Measurements from ENCODE around the gene ANKRD34C.

The ANKRD34C gene

DNA sequence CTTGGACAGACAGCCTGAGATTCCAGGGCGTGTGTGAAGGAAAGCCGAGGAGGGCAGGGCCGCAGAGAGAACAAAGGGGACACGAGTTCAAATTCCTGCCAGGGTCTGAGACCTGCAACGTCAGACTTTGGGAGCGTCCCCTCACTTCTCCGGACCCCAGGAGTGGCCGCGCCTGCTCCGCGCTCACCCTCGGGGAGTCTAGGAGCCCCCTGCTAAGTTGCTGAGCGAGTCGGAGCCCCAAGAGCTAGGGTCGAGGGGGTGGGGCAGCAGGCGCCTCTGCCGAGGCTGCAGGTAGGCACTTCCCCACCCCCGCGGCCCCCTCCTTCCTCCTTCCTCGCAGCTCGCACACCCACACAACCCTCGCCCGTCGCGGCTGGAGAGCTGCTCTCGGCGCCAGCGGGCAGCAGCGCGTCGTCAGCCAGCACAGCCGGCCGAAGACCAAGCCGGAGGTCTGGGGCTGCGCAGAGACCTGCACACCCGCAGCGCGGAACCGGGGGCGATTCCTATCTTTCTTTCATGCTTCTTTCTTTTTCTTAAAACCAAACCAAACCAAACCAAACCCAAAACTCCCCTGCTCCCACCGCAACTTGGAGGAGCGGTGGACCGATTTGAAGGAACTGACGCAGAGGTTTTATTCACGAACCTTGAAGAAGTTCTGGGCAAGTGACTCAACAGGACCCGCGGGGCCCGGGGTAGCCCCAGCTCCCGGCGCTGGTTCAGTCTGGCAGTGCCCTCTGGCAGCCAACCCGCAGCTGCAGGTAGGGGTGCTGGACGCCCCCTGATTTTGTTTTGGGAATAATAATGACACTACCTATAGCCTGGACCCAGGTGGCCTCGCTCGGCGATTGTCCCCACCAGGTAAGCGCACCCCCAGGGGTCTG lies at the start of gene ANKRD34C:
TSS of gene ANKRD34C (plus strand) at position 352 of the 881 bp plus-strand sequence. CDS start 10,563 bp downstream, outside the sequence.
- DNase-seq (ENCODE audit: low read depth in 2 of 2): no peak

DNA sequence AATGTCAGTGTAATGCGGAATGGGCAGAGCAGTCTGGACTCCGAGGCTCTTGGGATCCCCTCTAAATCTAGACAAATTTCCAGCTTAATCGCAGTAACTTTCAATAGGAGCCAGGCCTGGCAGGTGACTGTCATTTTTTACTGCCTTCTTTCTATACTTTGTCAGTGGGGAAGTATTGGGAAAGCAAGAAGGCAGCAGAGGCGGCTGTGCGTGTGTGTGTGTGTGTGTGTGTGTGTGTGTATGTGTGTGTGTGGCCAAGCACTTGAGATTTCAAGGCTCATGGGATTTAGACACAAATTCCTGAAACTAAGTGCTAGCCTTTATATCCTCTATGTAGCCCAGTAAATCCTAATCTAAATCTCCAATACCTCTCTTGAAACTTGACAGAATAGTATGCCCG lies 49.3 kb upstream of the ANKRD34C start:
- no peak for DNase-seq (ENCODE audit: low read depth in 2 of 2)

DNA sequence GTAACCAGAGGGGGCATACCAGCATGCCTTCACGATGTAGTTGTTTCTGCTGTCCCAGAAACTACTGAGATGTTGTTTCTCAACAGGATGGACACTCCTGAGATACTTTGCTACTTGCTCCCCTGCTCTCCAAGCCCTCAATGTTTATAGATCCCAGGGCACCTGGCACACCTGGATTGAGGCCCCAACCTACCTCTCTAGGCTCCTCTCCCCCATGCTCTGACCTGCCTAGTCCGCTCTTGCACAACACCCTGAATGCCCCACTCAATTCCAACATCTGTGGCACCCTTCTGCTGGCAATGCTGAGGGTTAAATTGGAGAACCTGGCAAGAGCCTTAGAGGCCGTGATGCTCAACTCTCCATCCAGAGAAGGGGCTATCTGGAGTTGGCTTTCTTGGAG lies 42.5 kb upstream of the ANKRD34C start:
- DNase-seq (ENCODE audit: low read depth in 2 of 2): no peak

DNA sequence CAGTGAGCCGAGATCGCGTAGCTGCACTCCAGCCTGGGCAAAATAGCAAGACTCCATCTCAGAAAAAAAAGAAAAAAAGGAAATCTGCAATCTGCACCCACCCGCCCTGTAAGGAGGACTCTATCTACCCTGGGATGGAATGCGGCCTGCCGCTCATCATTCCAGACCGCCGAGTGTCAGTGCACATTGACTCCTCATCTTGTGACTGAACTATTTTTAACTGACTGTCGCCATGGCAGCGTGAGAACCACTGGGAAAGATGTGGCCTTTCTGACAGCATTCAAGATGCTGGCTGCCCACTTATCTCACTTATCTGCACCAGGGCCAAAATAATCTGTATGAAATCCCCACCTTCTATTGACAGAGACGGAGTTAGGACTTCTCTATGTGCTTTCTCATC lies 38.8 kb upstream of the ANKRD34C start:
- DNase-seq (ENCODE audit: low read depth in 2 of 2): no peak

DNA sequence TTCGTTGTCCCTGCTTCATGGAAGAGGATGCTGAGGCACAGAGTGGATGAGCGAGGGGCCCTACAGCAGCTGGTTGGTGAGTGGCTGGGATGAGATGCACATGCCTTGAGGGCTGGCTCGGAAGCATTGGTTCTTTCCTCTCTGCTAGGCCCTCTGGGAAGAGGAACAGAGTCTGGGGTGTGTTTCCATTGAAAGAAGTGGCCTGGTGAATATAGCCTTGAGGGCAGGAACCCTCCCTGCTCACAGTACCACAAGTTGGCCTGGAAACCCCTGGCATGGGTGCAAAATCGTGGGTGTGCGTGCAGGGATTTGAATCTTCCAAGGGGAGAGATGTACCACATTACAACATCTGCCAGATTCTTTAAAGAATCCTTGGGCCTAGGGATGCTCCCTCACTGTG lies 37.6 kb upstream of the ANKRD34C start:
- DNase-seq (ENCODE audit: low read depth in 2 of 2): no peak

DNA sequence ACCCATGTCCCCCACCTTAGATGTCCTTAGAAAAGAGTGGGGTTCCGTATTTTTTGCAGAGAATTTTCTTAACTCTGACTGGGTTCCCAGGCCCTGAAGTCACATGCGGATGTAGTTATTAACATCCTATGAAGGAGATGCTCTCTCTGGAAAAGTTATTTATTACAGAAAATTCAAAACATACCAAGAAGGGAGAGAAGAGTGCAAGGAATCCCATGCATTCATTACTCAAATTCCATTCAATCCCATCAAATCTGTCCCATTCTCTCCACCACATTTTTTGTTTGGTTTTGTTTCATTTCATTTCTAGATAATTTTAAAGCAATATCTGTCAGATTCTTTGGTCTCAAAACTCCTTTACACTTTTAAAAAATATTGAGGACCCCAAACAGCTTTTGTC lies 34.3 kb upstream of the ANKRD34C start:
- DNase-seq (ENCODE audit: low read depth in 2 of 2): no peak

DNA sequence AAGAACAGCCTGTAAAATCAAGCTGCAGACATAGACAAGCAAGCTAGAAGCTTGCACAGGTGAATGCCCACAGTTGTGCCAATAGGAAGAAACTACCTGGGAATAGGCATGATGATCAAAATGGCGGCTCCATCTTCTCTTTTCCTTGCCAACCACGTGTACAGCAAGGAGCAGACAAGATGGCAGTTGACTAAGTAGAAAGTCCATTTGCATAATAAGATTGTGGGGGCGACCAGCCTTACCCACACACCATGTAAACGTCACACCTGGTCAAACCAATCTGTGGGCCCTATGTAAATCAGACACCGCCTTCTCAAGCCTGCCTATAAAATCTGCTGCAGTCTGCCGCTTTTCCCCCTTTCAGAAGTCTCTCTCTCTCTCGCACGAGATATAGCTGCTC lies 25.1 kb upstream of the ANKRD34C start:
- DNase-seq (ENCODE audit: low read depth in 2 of 2): no peak

DNA sequence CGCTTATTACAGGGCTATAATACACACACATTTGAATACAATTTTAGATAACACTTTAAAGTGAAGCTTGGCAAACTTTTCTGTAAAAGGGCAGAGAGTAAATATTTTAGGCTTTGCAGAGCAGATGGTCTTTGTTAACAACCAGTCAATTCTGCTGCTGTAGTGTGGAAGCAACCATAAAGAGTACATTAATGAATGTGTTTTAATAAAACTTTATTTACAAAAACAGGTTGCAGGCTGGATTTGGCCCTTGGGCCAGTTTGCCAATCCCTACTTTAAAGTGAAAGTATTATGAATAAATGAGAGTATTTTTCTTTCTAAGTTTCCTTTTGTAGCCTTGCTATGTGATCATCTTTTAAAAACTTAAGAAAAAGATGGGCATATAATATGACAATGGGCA lies 20.7 kb upstream of the ANKRD34C start:
- no peak for DNase-seq (ENCODE audit: low read depth in 2 of 2)

DNA sequence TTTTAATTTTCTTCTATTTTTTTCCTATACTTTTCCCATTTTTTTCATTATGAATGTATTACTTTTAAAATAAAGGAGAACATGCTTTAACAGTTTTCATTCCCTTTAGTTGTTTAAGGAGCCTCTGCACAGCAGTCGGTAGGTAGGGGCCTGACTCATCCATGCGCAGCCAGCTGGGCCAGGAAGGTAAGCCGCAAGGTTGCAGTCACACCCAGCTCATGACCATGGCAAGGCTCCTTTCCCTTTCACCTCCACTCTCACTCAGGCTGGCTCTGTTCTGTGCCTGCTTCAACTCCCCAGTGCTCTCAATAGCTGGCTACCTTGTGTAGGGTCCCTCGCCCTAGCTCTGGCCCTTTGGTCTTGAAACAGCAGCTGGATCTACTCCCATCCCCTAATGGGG lies 17.4 kb upstream of the ANKRD34C start:
- DNase-seq (ENCODE audit: low read depth in 2 of 2): no peak

DNA sequence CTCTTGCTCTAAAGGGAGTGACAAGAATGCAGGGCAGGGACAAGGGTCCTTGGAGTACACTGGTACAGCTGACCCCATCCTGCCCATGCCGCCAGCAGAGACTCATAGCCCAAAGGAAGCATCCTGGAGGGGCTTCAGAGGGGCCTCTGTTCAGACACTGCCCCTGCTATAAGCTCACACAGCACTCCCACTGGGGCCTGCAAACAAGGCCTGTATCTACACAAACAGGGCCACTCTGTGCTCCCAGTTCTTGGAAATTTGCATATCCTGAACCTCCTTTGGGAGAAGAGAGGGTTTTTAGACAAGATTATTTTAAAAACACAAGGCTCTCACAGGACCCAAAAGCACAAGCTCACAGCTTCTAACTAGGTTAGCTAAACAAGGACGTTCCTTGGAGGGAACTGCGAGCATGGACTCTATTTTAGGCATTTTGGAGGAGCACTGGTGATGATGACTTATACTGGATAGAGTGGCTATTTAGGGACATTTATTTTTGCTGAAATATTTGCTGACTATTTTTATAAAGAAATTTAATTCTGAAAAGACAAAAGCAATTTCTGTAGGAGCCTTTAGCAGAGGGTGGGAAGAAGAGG lies 16.4 kb upstream of the ANKRD34C start:
- DNase-seq (ENCODE audit: low read depth in 2 of 2): no peak

DNA sequence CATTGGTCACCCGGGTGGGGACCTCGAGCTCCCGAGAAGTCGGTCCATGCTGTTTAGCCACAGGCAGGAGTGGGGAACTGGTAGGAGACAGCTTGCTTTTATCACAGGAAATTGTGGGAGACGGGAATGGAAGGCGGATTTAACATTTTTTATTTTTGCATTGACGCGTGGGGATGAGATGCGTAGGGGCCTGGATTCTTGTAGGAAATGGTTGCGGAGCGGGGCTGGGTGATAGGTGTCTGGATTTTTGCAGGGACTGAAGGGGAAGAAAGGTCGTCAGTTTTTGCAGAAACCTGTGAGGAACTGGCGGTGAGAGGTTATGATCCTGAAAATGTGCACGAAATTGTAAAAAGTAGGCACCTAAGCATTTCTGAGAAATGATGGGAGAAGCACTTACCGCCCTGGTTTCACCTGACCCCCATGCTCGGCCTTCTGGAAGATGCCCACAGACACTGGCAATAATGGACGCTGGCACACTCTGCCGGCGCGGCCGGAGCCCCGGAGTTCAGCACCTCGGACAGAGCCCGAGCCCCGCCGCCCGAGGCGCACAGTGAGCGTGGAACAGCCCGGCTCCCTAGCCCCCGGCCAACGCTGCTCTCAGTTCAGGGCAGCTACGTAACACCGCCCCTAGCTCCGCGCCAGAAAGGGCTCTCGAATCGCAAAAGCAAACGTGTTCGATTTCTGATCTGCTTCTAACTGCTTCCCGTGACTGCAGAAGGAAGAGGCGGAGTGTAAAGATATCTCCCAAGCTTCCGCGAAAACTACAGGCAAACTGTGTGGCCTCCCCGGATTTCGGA lies 928 bp downstream of the ANKRD34C start:
- DNase-seq (ENCODE audit: low read depth in 2 of 2): no peak

DNA sequence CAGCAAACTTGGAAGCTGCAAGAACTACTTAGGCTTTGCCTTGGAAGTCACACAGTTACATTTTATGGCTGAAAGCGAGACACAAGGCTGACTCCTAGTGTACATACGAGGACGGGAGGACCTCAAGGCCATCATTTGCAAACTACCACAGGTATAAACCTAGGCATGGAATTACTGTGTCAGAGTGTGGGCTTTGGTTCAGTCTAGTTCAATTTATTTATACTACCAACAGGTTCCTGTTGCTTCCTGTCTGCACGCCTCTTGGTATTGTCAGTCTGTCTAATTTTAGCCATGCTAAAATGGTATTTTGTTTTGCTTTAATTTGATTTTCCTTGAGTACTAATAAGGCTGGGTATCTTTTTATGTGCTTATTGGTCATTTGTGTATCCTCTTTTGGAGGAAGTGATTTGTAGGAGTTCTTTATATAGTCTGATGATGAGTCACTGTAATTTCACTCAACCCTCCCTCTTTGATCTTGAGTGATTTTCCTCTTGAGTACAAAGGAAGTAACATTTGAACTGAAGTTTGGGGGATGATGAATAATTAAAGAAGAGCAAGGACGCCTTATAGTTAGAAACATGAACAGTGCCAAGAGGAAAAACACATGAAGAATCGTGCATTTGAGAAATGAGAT lies 8.2 kb downstream of the ANKRD34C start:
- DNase-seq (ENCODE audit: low read depth in 2 of 2): no peak

DNA sequence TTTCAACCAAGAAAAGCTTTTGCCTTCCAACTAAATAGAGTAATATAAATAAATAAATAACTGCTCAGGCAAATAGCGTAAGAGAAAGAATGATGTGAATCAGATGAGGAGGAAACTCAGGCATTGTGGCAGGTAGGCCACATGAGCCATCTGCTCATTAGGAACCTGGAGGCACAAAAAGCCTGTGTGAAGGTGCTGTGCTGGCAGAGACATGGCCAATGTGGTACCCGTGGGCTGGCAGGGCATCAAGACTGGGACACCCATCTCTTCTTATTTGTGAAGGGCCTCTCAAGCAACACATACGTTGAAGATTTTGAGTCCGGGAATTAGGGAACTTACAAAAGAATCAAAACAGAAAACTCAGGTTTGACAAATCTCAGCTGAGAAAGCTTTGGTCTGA lies 9.5 kb downstream of the ANKRD34C start:
- DNase-seq (ENCODE audit: low read depth in 2 of 2): no peak

DNA sequence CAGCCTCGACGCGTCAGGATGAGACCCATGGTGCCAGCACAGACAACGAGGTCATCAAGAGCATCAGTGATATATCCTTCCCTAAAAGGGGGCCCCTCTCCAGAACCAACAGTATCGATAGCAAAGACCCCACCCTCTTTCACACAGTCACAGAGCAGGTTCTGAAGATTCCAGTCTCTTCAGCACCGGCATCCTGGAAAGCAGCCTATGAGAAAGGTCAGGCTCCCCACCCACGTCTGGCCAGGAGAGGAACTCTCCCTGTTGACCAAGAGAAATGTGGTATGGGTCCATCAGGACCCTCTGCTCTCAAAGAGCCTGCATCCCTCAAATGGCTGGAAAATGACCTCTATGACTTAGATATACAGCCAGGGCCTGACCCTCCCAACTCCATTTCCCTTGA lies 11.6 kb downstream of the ANKRD34C start:
- DNase-seq (ENCODE audit: low read depth in 2 of 2): no peak

DNA sequence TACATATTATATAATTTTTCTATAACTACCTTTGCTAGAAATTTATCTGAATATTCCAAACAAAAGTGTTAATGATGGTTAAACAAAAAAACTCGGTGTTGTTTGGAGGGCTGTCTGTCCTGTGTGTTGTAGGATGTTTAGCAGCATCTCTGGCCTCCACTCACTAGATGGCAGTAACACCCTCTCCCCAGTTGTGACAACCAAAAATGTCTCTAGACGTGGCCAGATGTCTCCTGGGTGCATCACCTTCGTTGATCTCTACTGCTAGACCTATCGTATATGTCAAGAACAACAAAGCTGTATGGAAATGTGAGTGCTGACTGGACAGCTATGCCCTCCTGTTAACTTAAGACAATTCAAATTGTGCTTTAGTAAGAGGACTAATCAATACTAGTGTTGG lies 14.1 kb downstream of the ANKRD34C start:
- DNase-seq (ENCODE audit: low read depth in 2 of 2): no peak

DNA sequence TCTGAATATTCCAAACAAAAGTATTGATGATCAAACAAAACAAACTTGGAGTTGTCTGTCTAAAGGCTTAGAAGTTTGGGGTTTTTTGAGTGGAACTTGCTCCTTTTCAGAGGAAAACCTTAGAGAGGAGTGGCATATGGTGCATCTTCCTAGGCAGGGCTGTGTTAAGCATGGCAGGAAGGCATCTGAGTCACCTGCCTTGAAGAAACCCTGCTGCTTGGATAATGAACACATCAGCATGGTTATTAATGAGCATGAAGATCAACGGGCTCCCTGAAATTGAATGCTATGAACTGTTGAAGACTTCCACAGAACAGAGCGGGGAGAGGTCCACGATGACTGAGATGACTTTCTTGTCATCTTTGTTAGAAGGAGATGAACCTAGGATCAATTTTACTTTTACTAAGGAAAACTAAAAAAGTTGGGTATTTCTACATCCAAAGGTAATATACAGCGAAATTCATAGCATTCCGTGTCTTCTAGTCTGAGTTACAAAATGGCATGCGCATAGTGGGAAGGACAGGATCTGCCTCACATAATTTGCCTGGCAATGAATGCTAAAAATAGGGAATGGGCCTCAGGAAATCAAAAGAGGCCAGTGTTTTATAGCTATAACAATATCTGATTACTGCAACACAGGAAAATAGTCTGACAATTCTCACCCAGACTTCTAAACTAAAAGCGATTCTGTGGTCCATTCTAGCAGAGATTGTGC lies 16.8 kb downstream of the ANKRD34C start:
- no peak for DNase-seq (ENCODE audit: low read depth in 2 of 2)

DNA sequence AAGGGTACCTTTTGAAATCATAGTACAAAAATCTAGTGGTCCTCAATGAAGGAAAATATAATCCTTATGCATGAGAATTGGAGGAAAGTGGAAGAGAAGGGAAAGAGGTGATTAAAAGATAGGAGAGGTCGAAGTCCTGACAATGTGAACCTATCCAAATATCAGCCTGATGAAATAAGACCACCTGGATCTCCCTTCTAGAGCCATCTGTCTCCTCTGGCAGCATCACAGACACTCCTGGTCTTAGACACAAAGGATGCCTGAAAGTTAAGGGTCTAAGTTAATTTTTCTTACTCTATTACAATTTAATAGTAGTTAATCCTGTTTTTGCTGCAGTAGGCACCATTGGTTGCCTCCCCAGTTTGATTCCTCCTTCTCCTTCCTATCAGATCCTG lies 17.3 kb downstream of the ANKRD34C start:
- DNase-seq (ENCODE audit: low read depth in 2 of 2): no peak

DNA sequence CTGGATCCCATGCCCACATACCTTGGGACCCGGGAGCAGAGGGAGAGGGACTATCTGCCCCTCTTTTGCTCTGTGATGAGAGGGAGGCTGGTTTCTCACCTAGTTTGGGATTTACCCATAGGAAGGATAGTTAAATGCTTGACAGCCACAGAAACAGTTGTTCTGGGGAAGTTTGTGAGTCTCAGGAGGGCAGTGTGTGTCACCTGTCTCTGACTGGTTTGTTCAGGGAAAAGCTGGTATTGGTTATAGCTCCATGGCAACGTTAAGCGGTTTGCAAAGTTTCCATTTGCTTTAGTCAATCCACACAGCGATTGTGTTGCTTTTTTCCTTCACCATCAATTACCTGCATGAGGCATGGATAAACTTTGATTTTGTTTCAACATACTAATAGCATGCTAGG lies 24.7 kb downstream of the ANKRD34C start:
- DNase-seq (ENCODE audit: low read depth in 2 of 2): no peak

DNA sequence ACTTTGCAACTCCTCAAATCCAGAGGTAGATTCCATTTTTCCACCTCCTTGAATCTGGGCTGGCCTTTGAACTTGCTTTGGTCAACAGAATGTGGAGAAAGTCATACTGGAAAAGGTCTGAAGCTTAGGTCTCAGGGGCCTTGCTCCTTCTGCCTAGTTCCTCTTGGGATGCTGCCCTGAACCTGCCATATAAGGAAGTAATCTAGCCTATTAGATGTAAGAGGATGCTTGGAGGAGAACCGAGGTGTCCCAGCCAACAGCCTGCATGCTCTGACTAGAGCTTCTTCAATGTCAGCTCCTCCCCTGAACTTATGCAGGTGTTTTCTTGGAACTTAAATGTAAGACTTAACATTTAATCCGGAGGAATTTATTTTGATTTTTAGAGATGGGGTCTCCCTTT lies 26.4 kb downstream of the ANKRD34C start:
- DNase-seq (ENCODE audit: low read depth in 2 of 2): no peak

DNA sequence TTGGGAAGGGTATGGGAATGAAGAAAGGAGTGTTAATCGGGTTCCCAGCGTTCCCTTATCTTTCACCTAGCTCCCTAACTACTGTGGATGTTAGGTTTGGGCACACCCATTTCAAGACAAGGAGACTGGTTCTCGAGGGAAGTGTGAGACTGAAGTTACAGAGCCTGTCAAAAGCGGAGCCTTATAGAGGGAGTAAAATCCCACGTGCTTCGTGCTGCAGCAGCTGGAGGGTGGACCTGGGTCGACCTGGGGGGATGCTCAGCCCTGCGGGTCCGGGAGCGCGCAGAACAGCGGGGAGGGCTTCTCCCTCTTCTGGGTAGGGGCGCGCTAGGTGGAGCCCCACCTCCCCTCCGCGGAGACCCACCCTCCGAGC lies 28.1 kb downstream of the ANKRD34C start:
- no peak for DNase-seq (ENCODE audit: low read depth in 2 of 2)

Measured in activated CD8-positive, alpha-beta memory T cell treated with anti-CD3 and anti-CD28 coated beads for 4 hours (primary cell).